BJ (cell line): Measurements from ENCODE around the gene MYH1. TPM values are rescaled to one million over a fixed set of nuclear protein-coding genes. Genes with fewer than 3 reads are reported as not detected.

ENCODE experiments used
- CTCF ChIA-PET: fragments of 350-600 bp; formaldehyde crosslinking; extraction: SDS; loops from one replicate; lab custom pipeline; 2021; ENCODE audit warnings: antibody characterized with exemption, inconsistent platforms; lab: Yijun Ruan, JAX
- POLR2A ChIA-PET: fragments of 300-600 bp; sonication (Branson Sonifier 250); formaldehyde crosslinking; extraction: SDS; loops from one replicate; lab custom pipeline; 2021; ENCODE audit warnings: antibody characterized with exemption; lab: Charles Lee
- DNase-seq: peaks from one replicate; pipeline ENCODE4 v3.0.0-alpha.2; 2011; ENCODE audit warnings: low read depth
- H3K27me3 ChIP-seq: 2 replicates; pipeline ENCODE4 v1.6.0; 2011; ENCODE audit warnings: low read length; ENCODE audit not compliant: control insufficient read depth, insufficient read depth
- H3K36me3 ChIP-seq: 2 replicates; pipeline ENCODE4 v1.5.1; 2011; ENCODE audit warnings: low read length; ENCODE audit not compliant: control insufficient read depth, insufficient read depth
- H3K4me3 ChIP-seq: 2 replicates; pipeline ENCODE4 v1.5.1; 2011; ENCODE audit warnings: low read depth, mild to moderate bottlenecking, control low read depth, low read length
- polyA plus RNA-seq: library from polyadenylated mRNA; depleted of rRNA; stranded (reverse); fragments of >200 nt; gene quantifications from 2 replicates; pipeline ENCODE4 v1.2.3, GENCODE V29; 2011
- TF ChIP-seq, protein P1 (sequence below): IDR thresholded peaks from 2 replicates; pipeline ENCODE4 v1.5.1; 2011; ENCODE audit warnings: low read depth, mild to moderate bottlenecking, control low read depth, inconsistent platforms, low read length, moderate library complexity; ENCODE audit not compliant: insufficient read depth

Gene MYH1
- polyA plus RNA-seq, 1 experiment, result 0.01 TPM

DNA sequence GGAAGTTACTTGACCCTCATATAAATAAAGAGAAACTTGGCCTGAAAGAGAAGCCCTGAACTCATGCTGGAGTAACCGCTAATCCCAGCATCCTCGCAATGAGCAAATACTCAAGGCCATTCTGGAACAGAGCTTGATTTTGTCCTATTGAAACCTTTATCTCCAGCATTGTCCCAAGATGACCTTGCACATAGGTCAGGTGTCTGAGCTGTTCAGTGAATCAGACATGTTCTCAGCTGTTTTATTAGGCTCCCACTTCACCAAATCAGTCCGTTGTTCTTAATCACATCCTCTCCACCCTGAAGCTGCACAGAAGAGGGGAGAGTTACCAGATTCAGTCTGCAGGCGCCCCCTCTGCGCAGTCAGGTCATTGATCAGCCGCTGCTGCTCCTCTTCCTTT lies 9.1 kb upstream of the MYH1 start:
- POLR2A ChIA-PET, result no interaction called here
- Histone ChIP-seq H3K4me3 (no peak overlapping the region), H3K36me3 (no peaks in the 10 kb centered on the region), H3K27me3 (no peaks in the 10 kb centered on the region)
- no peak for DNase-seq
- TF ChIP-seq, protein P1, sequence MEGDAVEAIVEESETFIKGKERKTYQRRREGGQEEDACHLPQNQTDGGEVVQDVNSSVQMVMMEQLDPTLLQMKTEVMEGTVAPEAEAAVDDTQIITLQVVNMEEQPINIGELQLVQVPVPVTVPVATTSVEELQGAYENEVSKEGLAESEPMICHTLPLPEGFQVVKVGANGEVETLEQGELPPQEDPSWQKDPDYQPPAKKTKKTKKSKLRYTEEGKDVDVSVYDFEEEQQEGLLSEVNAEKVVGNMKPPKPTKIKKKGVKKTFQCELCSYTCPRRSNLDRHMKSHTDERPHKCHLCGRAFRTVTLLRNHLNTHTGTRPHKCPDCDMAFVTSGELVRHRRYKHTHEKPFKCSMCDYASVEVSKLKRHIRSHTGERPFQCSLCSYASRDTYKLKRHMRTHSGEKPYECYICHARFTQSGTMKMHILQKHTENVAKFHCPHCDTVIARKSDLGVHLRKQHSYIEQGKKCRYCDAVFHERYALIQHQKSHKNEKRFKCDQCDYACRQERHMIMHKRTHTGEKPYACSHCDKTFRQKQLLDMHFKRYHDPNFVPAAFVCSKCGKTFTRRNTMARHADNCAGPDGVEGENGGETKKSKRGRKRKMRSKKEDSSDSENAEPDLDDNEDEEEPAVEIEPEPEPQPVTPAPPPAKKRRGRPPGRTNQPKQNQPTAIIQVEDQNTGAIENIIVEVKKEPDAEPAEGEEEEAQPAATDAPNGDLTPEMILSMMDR, result no peak
- CTCF ChIA-PET, result interaction anchor here (0.8 kb wide), 1 partner anchor 9 kb away, joined by 3 read pairs; the partner anchor contains the start of gene MYH1

DNA sequence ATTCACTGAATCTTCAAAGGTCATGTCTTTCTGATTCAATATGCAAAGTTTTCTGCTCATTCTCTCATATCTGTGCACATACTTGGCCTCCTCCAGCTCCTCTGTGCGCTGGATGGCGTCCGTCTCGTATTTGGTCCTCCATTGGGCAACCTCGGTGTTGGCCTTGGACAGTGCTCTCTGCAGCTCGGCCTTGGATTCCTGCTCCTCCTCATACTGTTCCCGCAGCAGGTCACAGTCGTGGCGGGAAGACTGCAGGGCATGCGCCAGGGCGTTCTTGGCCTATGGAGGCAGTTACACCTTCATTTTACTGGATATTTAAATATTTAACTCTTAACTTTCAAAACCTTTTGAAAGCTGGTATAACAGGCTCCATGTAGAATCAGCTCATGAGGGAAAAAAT lies 8.2 kb upstream of the MYH1 start:
- Histone ChIP-seq H3K4me3 (no peak overlapping the region), H3K36me3 (no peaks in the 10 kb centered on the region), H3K27me3 (no peaks in the 10 kb centered on the region)
- ChIA-PET CTCF (interaction anchor here (0.6 kb wide), 2 partner anchors 32 to 1245 kb away, joined by 3 read pairs; no protein-coding TSS in a partner anchor), POLR2A (no interaction called here)
- DNase-seq, result no peak
- TF ChIP-seq, protein P1, result no peak

DNA sequence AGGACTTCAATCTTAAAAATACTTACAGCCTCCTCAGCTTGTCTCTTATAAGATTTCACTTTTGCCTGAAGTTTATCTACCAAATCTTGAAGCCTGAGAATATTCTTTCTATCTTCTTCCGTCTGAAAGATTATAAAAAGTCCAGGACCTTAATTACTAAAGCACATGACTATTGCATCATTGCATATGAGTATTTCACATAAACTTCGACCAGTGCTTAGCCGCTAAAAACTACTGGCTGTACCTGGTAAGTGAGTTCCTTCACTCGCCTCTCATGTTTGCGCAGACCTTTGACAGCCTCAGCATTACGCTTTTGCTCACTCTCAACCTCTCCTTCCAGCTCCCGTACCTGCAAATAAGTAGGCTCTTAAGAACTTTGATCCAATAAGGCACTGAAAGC lies 4.7 kb upstream of the MYH1 start:
- no peak for DNase-seq
- CTCF ChIA-PET, result no interaction called here
- Histone ChIP-seq H3K27me3 (no peaks in the 10 kb centered on the region), H3K4me3 (no peak overlapping the region), H3K36me3 (no peaks in the 10 kb centered on the region)
- POLR2A ChIA-PET, result no interaction called here
- TF ChIP-seq, protein P1, result no peak

DNA sequence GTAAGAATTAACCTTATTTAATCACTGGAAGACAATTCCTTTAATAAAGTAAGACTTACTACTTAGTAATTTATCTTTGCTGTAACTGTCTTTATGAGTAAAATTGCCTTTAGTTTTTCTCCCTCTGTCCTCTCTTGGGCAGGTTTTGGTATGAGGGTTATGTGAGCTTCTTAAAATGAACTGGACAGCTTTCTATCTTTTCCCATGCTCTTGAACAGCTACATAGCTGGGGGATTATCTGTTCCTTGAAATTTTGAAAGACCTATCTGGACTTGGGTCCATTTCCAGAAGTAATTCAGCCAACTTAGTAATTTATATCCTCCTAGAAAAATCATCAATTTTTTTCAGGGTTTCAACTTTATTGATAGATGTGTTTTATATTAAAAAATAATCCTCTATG lies 3.6 kb upstream of the MYH1 start:
- no peak for DNase-seq
- no peak overlapping the region for H3K4me3 ChIP-seq
- CTCF ChIA-PET, result no interaction called here
- H3K27me3 ChIP-seq, result no peaks in the 10 kb centered on the region
- TF ChIP-seq, protein P1, result no peak
- no peaks in the 10 kb centered on the region for H3K36me3 ChIP-seq
- POLR2A ChIA-PET, result no interaction called here

DNA sequence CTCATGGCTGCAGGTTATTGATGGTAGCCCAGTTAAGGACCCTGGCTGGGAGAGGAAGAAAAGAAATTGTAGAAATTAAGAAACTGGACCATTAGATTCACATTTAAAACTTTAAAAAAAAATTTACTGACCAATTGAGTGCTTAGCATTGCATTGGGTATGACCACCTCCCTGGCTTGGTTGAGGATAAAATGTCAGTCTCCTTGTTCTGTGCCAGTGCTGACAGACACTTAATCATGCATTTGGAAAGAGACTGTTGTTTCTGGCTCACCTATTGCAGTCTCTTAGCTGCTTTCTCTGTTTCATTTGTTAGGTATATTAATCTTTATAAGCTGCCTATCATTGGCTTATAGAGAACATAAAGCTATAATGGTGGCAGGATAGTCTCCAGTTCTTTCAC lies 1.7 kb downstream of the MYH1 start:
- DNase-seq, result no peak
- no peaks in the 10 kb centered on the region for H3K36me3 ChIP-seq
- H3K27me3 ChIP-seq, result no peaks in the 10 kb centered on the region
- CTCF ChIA-PET, result no interaction called here
- TF ChIP-seq, protein P1, result no peak
- H3K4me3 ChIP-seq, result no peak overlapping the region
- POLR2A ChIA-PET, result no interaction called here
